Subcutaneous abdominal adipose tissue (tissue), 5 donors: ENCODE data around the gene PPM1J.

Experiments
- H3K27ac ChIP-seq: one replicate; pipeline ENCODE4 v1.7.0; 2013; ENCODE audit warnings: low read depth, mild to moderate bottlenecking, inconsistent platforms, low read length, moderate library complexity
- H3K27me3 ChIP-seq, 5 donors: one replicate each; pipeline ENCODE4 v1.7.0; 2013; ENCODE audit warnings: low read length in 5 of 5, inconsistent platforms in 1 of 5; ENCODE audit not compliant: control insufficient read depth in 5 of 5, insufficient read depth in 4 of 5
- H3K36me3 ChIP-seq, 5 donors: one replicate each; pipeline ENCODE4 v1.7.0; 2013; ENCODE audit warnings: low read length in 5 of 5; ENCODE audit not compliant: control insufficient read depth in 5 of 5, insufficient read depth in 5 of 5
- H3K4me1 ChIP-seq, 5 donors: one replicate each; pipeline ENCODE4 v1.7.0; 2013; ENCODE audit warnings: low read length in 5 of 5, mild to moderate bottlenecking in 3 of 5, moderate library complexity in 1 of 5; ENCODE audit not compliant: control insufficient read depth in 5 of 5, insufficient read depth in 5 of 5
- H3K4me3 ChIP-seq, 5 donors: one replicate each; pipeline ENCODE4 v1.7.0; 2013; ENCODE audit warnings: low read length in 5 of 5, low read depth in 1 of 5
- H3K9ac ChIP-seq, 5 donors: one replicate each; pipeline ENCODE4 v1.7.0; 2013; ENCODE audit warnings: low read length in 5 of 5, mild to moderate bottlenecking in 4 of 5, moderate library complexity in 3 of 5
- H3K9me3 ChIP-seq, 5 donors: one replicate each; pipeline ENCODE4 v1.7.0; 2013; ENCODE audit warnings: low read length in 5 of 5; ENCODE audit not compliant: control insufficient read depth in 5 of 5
- donor health status: healthy.
- donor health status: healthy.
- donor health status: healthy.
- donor health status: healthy.
- donor health status: healthy.

PPM1J gene

GRCh38 chr1:112699425-112700144, 15.5 kb downstream of the PPM1J start:
- H3K36me3 ChIP-seq, result peaks cover 0 to 77% (median 72%) of the 10 kb centered on the region in 5 donors
- H3K4me3 ChIP-seq, result no peak overlapping the region
- no peaks in the 10 kb centered on the region for H3K27me3 ChIP-seq
- H3K27ac ChIP-seq, result peak overlapping the region; percentile 91
- no peaks in the 10 kb centered on the region for H3K9me3 ChIP-seq
- H3K4me1 ChIP-seq, result peaks cover 14 to 69% (median 45%) of the 10 kb centered on the region in 5 donors
- H3K9ac ChIP-seq, result peak overlapping the region in 2 of 5 donors; percentile 31 to 66

DNA sequence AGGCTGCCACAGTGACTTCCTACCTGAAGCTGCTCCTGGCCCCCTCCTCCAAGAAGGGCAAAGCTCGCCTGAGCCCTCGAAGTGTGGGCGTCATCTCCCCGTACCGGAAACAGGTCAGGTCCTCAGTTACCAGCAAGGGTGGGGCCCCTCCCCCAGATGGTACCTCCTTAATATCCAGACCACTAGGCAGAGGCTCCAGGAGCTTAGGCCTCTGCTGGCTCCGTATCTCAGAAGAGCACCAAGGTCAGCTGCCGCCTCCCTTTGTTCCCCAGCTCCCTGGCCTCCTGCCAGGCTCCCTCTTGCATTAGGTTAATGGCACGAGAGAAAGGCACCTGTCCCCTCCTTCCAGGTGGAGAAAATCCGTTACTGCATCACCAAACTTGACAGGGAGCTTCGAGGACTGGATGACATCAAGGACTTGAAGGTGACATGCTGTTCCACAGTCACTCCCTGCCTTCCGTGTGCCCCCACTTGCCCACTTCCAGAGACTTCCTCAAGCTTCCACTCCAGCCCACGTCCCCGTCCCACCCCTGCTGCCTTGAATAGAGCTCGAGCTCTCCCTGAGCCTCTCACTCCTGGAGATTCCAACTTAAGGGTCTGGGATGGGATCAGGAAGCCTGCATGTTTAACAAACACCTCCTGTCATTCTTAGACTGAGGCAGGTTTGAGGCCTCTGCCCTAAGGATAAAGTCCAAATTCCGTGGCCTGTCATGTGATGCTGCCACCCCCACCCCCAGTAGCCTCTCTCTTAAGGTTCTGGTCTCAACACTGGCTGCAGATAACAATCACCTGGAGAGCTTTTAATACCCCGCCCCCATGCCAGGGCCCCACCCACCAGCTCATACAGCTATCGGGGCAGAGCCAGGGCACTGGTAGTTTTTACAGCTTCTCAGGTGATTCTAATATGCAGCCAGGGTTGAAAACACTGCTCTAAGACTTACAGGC, 16.5 kb downstream of the PPM1J start:
- Histone ChIP-seq H3K36me3 (peaks cover 0 to 86% (median 78%) of the 10 kb centered on the region in 5 donors), H3K4me3 (no peak overlapping the region), H3K27me3 (no peaks in the 10 kb centered on the region), H3K9ac (no peak overlapping the region), H3K4me1 (peaks cover 13 to 60% (median 35%) of the 10 kb centered on the region in 5 donors), H3K27ac (peak overlapping the region; percentile 91), H3K9me3 (no peaks in the 10 kb centered on the region)

- peaks cover 13 to 51% (median 31%) of the 10 kb centered on the region in 5 donors for H3K4me1 ChIP-seq
- H3K4me3 ChIP-seq, result no peak overlapping the region
- peak overlapping the region; percentile 91 for H3K27ac ChIP-seq
- no peaks in the 10 kb centered on the region for H3K9me3 ChIP-seq
- H3K27me3 ChIP-seq, result no peaks in the 10 kb centered on the region
- peaks cover 0 to 86% (median 75%) of the 10 kb centered on the region in 5 donors for H3K36me3 ChIP-seq
- H3K9ac ChIP-seq, result no peak overlapping the region
Observed at GRCh38 chr1:112697781-112698201, 17.3 kb downstream of the PPM1J start.

DNA sequence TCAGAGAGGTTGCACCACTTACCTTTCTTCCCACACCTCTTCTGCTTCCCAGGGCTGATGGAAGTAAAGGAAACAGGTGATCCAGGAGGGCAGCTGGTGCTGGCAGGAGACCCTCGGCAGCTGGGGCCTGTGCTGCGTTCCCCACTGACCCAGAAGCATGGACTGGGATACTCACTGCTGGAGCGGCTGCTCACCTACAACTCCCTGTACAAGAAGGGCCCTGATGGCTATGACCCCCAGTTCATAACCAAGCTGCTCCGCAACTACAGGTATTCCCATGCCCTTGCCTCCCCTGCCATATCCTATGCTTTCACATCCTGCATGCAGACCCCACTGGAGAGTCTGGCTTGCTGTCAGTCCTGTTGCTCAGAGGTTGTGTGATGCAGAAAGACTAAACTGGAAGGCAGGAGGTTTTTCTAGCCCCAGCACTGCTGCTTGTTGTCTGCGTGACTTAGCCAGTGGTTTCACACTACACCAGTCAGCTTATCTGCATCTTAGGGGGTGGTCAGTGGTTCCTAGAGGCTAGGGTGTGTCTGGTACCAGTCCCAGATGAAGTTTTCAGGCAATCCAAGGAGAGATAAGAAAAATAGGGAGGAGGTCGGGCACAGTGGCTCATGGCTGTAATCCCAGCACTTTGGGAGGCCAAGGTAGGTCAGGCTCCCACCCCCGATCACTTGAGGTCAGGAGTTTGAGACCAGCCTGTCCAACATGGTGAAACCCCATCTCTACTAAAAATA, 18.4 kb downstream of the PPM1J start:
- Histone ChIP-seq H3K4me1 (peaks cover 12 to 41% (median 24%) of the 10 kb centered on the region in 5 donors), H3K27ac (no peak overlapping the region), H3K36me3 (peaks cover 0 to 88% (median 76%) of the 10 kb centered on the region in 5 donors), H3K9ac (no peak overlapping the region), H3K27me3 (no peaks in the 10 kb centered on the region), H3K9me3 (no peaks in the 10 kb centered on the region), H3K4me3 (no peak overlapping the region)

DNA sequence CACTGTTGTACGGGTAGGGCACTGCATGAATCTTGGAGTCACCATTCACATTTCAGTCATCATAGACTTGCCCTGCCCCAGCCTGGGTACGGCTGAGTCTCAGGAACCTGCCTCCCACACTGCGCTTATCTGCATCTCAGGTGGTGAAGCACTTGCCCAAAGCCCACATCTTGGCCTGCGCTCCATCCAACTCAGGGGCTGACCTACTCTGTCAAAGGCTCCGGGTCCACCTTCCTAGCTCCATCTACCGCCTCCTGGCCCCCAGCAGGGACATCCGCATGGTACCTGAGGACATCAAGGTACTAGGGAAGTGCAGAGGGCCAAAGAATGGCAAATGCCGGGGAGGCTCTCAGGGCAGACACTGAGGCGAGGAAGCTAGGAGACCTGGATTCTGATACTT, 19.9 kb downstream of the PPM1J start:
- H3K36me3 ChIP-seq, result peaks cover 0 to 93% (median 71%) of the 10 kb centered on the region in 5 donors
- H3K9me3 ChIP-seq, result no peaks in the 10 kb centered on the region
- no peak overlapping the region for H3K4me3 ChIP-seq
- H3K9ac ChIP-seq, result no peak overlapping the region
- H3K27me3 ChIP-seq, result no peaks in the 10 kb centered on the region
- H3K27ac ChIP-seq, result no peak overlapping the region
- H3K4me1 ChIP-seq, result peaks cover 2 to 26% (median 9%) of the 10 kb centered on the region in 5 donors

- Histone ChIP-seq H3K9ac (no peak overlapping the region), H3K9me3 (no peaks in the 10 kb centered on the region), H3K4me1 (peaks cover 0 to 18% (median 5%) of the 10 kb centered on the region in 5 donors), H3K36me3 (peaks cover 0 to 93% (median 71%) of the 10 kb centered on the region in 5 donors), H3K4me3 (no peak overlapping the region), H3K27ac (no peak overlapping the region), H3K27me3 (no peaks in the 10 kb centered on the region)
Observed at GRCh38 chr1:112694363-112694929, 20.7 kb downstream of the PPM1J start.

- no peaks in the 10 kb centered on the region for H3K27me3 ChIP-seq
- H3K9ac ChIP-seq, result no peak overlapping the region
- H3K36me3 ChIP-seq, result peaks cover 0 to 95% (median 70%) of the 10 kb centered on the region in 5 donors
- no peak overlapping the region for H3K4me3 ChIP-seq
- no peak overlapping the region for H3K27ac ChIP-seq
- no peaks in the 10 kb centered on the region for H3K9me3 ChIP-seq
- H3K4me1 ChIP-seq, result peaks cover 0 to 12% (median 5%) of the 10 kb centered on the region in 5 donors
Observed at GRCh38 chr1:112693821-112694220, 21.3 kb downstream of the PPM1J start.

GRCh38 chr1:112692681-112693080, 22.5 kb downstream of the PPM1J start:
- Histone ChIP-seq H3K27me3 (no peaks in the 10 kb centered on the region), H3K27ac (no peak overlapping the region), H3K9me3 (no peaks in the 10 kb centered on the region), H3K4me3 (no peak overlapping the region), H3K4me1 (peaks cover 0 to 4% (median 0%) of the 10 kb centered on the region in 5 donors), H3K9ac (no peak overlapping the region), H3K36me3 (peaks cover 0 to 93% (median 61%) of the 10 kb centered on the region in 5 donors)

- H3K4me3 ChIP-seq, result no peak overlapping the region
- peaks cover 0 to 4% (median 0%) of the 10 kb centered on the region in 5 donors for H3K4me1 ChIP-seq
- H3K27me3 ChIP-seq, result no peaks in the 10 kb centered on the region
- H3K9ac ChIP-seq, result no peak overlapping the region
- no peaks in the 10 kb centered on the region for H3K9me3 ChIP-seq
- peaks cover 0 to 66% (median 43%) of the 10 kb centered on the region in 5 donors for H3K36me3 ChIP-seq
- no peak overlapping the region for H3K27ac ChIP-seq
Observed at GRCh38 chr1:112689842-112690237, 25.3 kb downstream of the PPM1J start.
